Left ventricle myocardium inferior (tissue), 1 donor: ENCODE data around the gene RASL10B. TPM values are rescaled to one million over a fixed set of nuclear protein-coding genes. Genes with fewer than 3 reads are reported as not detected.

Source experiments
- DNase-seq: peaks from one replicate; pipeline ENCODE4 v3.0.0-alpha.2; 2020
- H3K27ac ChIP-seq: fragments of 200-600 bp; replicated peaks from 2 replicates; pipeline ENCODE4 v1.8.0; 2021
- H3K27me3 ChIP-seq: fragments of 200-600 bp; 2 replicates; pipeline ENCODE4 v1.8.0; 2021; ENCODE audit warnings: low read depth
- H3K36me3 ChIP-seq: fragments of 200-600 bp; 2 replicates; pipeline ENCODE4 v1.8.0; 2021
- H3K4me1 ChIP-seq: fragments of 200-600 bp; 2 replicates; pipeline ENCODE4 v1.8.0; 2021
- H3K4me3 ChIP-seq: fragments of 200-600 bp; 2 replicates; pipeline ENCODE4 v1.8.0; 2021; ENCODE audit warnings: mild to moderate bottlenecking, moderate library complexity
- H3K9me3 ChIP-seq: fragments of 200-600 bp; replicated peaks from 2 replicates; pipeline ENCODE4 v1.8.0; 2021
- intact Hi-C: fragments of 100-400 bp; cut with micrococcal nuclease; formaldehyde crosslinking; loops from one replicate; pipeline ENCODE4 v1.11.0; 2022
- total RNA-seq: library from RNA; stranded (reverse); fragmentation: NEBNext Ultra II Directional; extraction: Animal tissue kit (Norgen Biotek cat#: 25700); gene quantifications from one replicate; pipeline ENCODE4 v1.2.1, GENCODE V29; 2021
- TF ChIP-seq, protein P1 (sequence below): fragments of 200-600 bp; IDR thresholded peaks from 2 replicates; pipeline ENCODE4 v1.8.0; 2021; ENCODE audit warnings: antibody characterized with exemption, mild to moderate bottlenecking, borderline replicate concordance
- donor health status: DM: no; HTN: yes; CAD: no; lungs with severe emphysema.

Gene RASL10B
- total RNA-seq, 1 donor from 2014 or later = 18.4 TPM

DNA sequence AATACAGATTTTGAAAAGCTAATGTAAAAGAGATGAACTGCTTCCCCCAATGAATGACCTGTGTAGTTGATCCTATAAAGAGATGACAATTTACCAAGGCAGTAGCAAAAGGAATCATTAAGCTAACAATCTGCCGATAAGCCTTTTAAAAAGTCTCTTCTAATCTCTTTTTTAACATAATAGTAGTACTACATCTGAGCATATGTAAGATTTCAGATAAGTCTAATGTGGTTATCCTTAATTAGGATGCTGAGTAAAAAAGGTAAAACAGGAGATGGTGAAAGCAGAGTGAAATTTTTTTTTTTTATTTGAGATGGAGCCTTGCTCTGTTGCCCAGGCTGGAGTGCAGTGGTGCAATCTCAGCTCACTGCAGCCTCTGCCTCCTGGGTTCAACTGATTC, 26.2 kb upstream of the RASL10B start:
- no peaks in the 10 kb centered on the region for H3K9me3 ChIP-seq
- no peak overlapping the region for H3K4me3 ChIP-seq
- H3K4me1 ChIP-seq = peaks cover 28% of the 10 kb centered on the region
- peaks cover 9% of the 10 kb centered on the region for H3K36me3 ChIP-seq
- no peaks in the 10 kb centered on the region for H3K27me3 ChIP-seq
- DNase-seq = no peak
- TF ChIP-seq, protein P1, sequence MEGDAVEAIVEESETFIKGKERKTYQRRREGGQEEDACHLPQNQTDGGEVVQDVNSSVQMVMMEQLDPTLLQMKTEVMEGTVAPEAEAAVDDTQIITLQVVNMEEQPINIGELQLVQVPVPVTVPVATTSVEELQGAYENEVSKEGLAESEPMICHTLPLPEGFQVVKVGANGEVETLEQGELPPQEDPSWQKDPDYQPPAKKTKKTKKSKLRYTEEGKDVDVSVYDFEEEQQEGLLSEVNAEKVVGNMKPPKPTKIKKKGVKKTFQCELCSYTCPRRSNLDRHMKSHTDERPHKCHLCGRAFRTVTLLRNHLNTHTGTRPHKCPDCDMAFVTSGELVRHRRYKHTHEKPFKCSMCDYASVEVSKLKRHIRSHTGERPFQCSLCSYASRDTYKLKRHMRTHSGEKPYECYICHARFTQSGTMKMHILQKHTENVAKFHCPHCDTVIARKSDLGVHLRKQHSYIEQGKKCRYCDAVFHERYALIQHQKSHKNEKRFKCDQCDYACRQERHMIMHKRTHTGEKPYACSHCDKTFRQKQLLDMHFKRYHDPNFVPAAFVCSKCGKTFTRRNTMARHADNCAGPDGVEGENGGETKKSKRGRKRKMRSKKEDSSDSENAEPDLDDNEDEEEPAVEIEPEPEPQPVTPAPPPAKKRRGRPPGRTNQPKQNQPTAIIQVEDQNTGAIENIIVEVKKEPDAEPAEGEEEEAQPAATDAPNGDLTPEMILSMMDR = no peak
- no peak overlapping the region for H3K27ac ChIP-seq
- intact Hi-C loops = no loop called here

DNA sequence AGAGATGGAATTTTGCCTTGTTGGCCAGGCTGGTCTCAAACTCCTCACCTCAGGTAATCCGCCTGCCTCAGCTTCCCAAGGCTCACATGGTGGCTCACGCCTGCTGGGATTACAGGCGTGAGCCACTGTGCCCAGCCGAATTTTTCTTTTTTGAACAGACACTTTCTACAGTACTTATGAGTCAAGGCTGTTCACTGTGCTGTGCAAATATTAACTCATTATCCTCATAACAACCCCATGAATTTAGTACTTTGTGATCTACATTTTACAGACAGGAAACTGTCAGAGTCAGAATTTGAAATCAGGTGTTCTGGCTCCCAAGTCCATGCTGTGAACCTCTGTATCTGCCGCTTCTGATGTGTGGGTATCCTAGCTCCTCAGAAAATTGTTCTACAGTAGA, 25.7 kb upstream of the RASL10B start:
- Histone ChIP-seq H3K4me3 (no peak overlapping the region), H3K36me3 (peaks cover 13% of the 10 kb centered on the region), H3K9me3 (no peaks in the 10 kb centered on the region), H3K4me1 (peaks cover 30% of the 10 kb centered on the region), H3K27me3 (no peaks in the 10 kb centered on the region), H3K27ac (no peak overlapping the region)
- no peak for DNase-seq
- TF ChIP-seq, protein P1 = no peak
- intact Hi-C loops = no loop called here

DNA sequence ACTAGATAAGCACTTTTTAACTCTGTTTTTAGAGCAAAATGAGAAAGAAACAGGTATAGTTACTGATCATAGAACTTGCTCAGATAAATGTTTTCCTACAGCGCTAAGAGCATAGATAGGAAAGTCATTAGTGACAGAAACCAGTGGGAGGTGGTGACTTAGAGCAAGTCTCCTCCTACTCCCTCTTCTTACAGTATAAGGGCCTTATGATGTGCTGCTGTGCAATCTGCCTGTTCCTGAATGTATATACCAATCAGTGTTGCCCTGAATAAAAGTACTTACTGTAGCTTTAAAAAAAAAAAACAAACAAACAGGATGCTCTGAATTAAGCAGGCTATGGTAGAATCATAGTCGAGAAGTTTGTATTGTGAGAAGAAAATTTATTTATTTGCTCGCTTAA, 23.3 kb upstream of the RASL10B start:
- intact Hi-C loops = no loop called here

DNA sequence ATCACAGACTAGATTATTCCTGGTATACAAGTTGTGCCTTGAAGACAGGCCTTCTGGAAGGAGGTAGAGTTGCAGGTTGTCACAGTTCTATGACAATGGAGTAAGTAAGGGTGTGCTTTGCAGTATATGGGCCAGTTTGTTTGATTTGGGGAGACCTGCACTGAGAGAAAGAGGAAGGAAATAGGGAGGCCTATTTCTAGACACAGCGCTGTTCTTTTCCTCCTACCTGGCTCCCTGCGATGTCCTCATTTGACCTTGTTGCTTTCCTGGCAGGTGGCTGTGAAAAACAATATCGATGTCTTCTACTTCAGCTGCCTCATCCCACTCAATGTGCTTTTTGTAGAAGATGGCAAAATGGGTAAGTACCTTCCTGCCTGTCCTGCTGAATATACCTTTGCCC, 22.5 kb upstream of the RASL10B start:
- Histone ChIP-seq H3K4me1 (peaks cover 59% of the 10 kb centered on the region), H3K27me3 (no peaks in the 10 kb centered on the region), H3K36me3 (peaks cover 24% of the 10 kb centered on the region), H3K4me3 (no peak overlapping the region), H3K9me3 (no peaks in the 10 kb centered on the region), H3K27ac (peak overlapping the region; percentile 12)
- intact Hi-C loops = no loop called here
- DNase-seq = no peak
- TF ChIP-seq, protein P1 = no peak

More for the DNA sequence above, 23.3 kb upstream of the RASL10B start:
- TF ChIP-seq, protein P1 = no peak
- Histone ChIP-seq H3K4me3 (no peak overlapping the region), H3K27me3 (no peaks in the 10 kb centered on the region), H3K36me3 (peaks cover 24% of the 10 kb centered on the region), H3K4me1 (peaks cover 52% of the 10 kb centered on the region), H3K9me3 (no peaks in the 10 kb centered on the region), H3K27ac (no peak overlapping the region)
- no peak for DNase-seq

DNA sequence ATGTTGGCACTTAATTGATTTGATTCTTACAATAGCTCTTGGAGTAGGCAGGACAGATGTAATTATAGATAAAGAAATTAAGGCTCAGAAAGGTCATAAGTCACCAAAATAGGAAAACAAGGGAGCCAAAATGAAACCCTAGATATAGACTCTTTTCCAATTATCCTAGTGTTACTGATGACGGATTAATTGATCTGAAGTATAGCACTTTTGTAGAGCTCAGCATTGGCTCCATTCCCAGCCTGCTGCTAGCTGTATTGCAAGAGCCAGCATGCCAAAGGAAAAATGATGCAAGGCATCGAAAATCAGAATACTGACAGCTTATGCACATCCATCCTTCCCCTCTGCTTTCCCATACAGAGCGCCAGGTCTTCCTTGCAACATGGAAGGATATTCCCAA, 21.6 kb upstream of the RASL10B start:
- no peaks in the 10 kb centered on the region for H3K9me3 ChIP-seq
- intact Hi-C loops = no loop called here
- H3K36me3 ChIP-seq = peaks cover 24% of the 10 kb centered on the region
- no peak overlapping the region for H3K27ac ChIP-seq
- H3K4me1 ChIP-seq = peaks cover 68% of the 10 kb centered on the region
- TF ChIP-seq, protein P1 = no peak
- DNase-seq = no peak
- H3K27me3 ChIP-seq = no peaks in the 10 kb centered on the region
- H3K4me3 ChIP-seq = no peak overlapping the region

DNA sequence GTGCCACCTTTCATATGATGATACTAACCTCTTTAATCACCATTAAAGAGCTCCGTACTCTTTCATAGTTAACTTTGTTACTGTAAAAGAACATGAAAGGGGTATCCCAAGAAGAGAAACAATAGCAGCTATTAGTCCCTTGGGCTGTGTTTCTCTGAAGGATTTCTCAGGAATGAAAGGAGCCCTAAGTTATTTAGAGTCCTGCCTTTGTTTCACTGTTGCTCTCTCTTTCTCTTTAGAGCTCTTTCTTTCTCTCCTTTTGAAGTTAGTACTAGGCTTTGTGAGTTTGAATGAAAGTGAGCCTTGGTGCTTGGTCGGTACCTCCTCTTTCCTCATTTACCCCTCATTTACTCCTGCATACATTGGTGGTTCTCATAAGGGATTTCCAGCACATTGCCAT, 20.5 kb upstream of the RASL10B start:
- no peak overlapping the region for H3K27ac ChIP-seq
- H3K36me3 ChIP-seq = peaks cover 24% of the 10 kb centered on the region

More for the DNA sequence above, 20.5 kb upstream of the RASL10B start:
- Histone ChIP-seq H3K27me3 (no peaks in the 10 kb centered on the region), H3K4me3 (no peak overlapping the region), H3K4me1 (peaks cover 79% of the 10 kb centered on the region), H3K9me3 (no peaks in the 10 kb centered on the region)
- TF ChIP-seq, protein P1 = no peak
- no peak for DNase-seq
- intact Hi-C loops = no loop called here
